Heart left ventricle (tissue), 13 donors: ENCODE results near the gene DACT1.

Experiments
- CTCF ChIP-seq, 12 donors: fragments of 200-600 bp; sonication (generic) in 4 of 12; IDR thresholded peaks; one replicate each; pipeline versions ENCODE4 v1.5.0 to v1.8.0; 2018 to 2022; ENCODE audit warnings: antibody characterized with exemption in 12 of 12, mild to moderate bottlenecking in 5 of 12
- POLR2A ChIP-seq, 2 donors: fragments of 450-650 bp; IDR thresholded peaks; one replicate each; pipeline ENCODE4 v1.6.1; 2017; ENCODE audit warnings: antibody characterized with exemption in 2 of 2, mild to moderate bottlenecking in 2 of 2, moderate library complexity in 2 of 2
- donor health status: ischemic (EF 13 %, LVEDD 7.1; RV severe dilation, severe dysfunction).
- donor health status: DM: no; HTN: yes; CAD: no.
- donor health status: DM: no; HTN: no; CAD: no.
- donor health status: ischemic (EF 25% LVEDD 6.9; RV normal size, moderate dysfunction).
- donor health status: ischemic (EF 25% LVEDD 5.7; RV mildly dilated, moderate dysfunction).
- donor health status: ischemic (EF 35%, LVEDD 5.7; RV mildly dilated, moderate dysfunction).
- donor health status: nonischemic (EF 11% LVEDD 7.7; RV severe dilation, severe dysfunction).
- donor health status: DM: yes; HTN: yes; CAD: no.
- donor health status: PGD.
- donor health status: ischemic (EF 29% LVEDD 5.4; RV normal size, mild dysfunction).
- donor health status: nonischemic (EF 23%, LVEDD 6.1; RV moderate dilation, normal function).

- TF ChIP-seq CTCF (IDR thresholded peaks at IDR 0.05) (no peak), POLR2A (IDR thresholded peaks at IDR 0.05) (no peak)
Measured at GRCh38 chr14:58626431-58626831, 11.3 kb upstream of the DACT1 start.
